ENCODE measurements around the gene PLPPR5.

Gene PLPPR5

GRCh38 chr1:98963064-98963758 lies 41.5 kb downstream of the PLPPR5 start:
- H3K4me1 ChIP-seq (ENCODE audit: control insufficient read depth, insufficient read depth, low read depth, low read length) = no peaks in the 10 kb centered on the region
- no peaks in the 10 kb centered on the region for H3K9me3 ChIP-seq (ENCODE audit: control insufficient read depth, low read length)
- WGBS = 67% methylated on average over 1 of the region's 3 CpGs
- H2BK120ac ChIP-seq (ENCODE audit: low read depth, low read length) = no peak overlapping the region
- no peak overlapping the region for H3K23ac ChIP-seq (ENCODE audit: low read length in 2 of 2)
- no peaks in the 10 kb centered on the region for H3K27me3 ChIP-seq (ENCODE audit: control insufficient read depth in 1 of 2, insufficient read depth in 1 of 2, low read length in 2 of 2)
- H3K4me2 ChIP-seq (ENCODE audit: low read length, poor library complexity, severe bottlenecking) = no peak overlapping the region
- H3K4me3 ChIP-seq (ENCODE audit: insufficient read depth in 1 of 2, low read depth in 1 of 2, low read length in 2 of 2) = no peak overlapping the region
- no peak overlapping the region for H3K4ac ChIP-seq (ENCODE audit: low read depth in 1 of 2, low read length in 2 of 2)
- H3K79me1 ChIP-seq (replicated peaks; ENCODE audit: low read length, poor library complexity, severe bottlenecking) = no peaks in the 10 kb centered on the region
- H3K14ac ChIP-seq (ENCODE audit: low read length in 2 of 2) = no peak overlapping the region
- no peak overlapping the region for H2BK5ac ChIP-seq (ENCODE audit: low read depth, low read length, poor library complexity, severe bottlenecking)
- H3K18ac ChIP-seq (ENCODE audit: low read depth in 1 of 2, low read length in 2 of 2) = no peak overlapping the region
- H3K9ac ChIP-seq (ENCODE audit: low read length) = no peak overlapping the region
- no peak overlapping the region for H2BK15ac ChIP-seq (ENCODE audit: low read depth, poor library complexity, severe bottlenecking)
- H3K36me3 ChIP-seq (ENCODE audit: control insufficient read depth in 1 of 2, insufficient read depth in 2 of 2, low read depth in 1 of 2, low read length in 2 of 2) = no peaks in the 10 kb centered on the region
- peak; percentile 37 for DNase-seq
- H2AK5ac ChIP-seq (ENCODE audit: low read length, severe bottlenecking) = no peak overlapping the region
- no peak overlapping the region for H4K91ac ChIP-seq (ENCODE audit: low read length)
- H2AFZ ChIP-seq (ENCODE audit: low read depth, low read length) = no peak overlapping the region
- no peak overlapping the region for H4K8ac ChIP-seq (ENCODE audit: low read length)
- H3K27ac ChIP-seq (ENCODE audit: low read length, poor library complexity, severe bottlenecking) = no peak overlapping the region
- H2BK12ac ChIP-seq (ENCODE audit: low read length in 2 of 2) = no peak overlapping the region

- no peak overlapping the region for H4K8ac ChIP-seq (ENCODE audit: low read length)
- H4K91ac ChIP-seq (ENCODE audit: low read length) = no peak overlapping the region
- no peak overlapping the region for H2BK15ac ChIP-seq (ENCODE audit: low read depth, poor library complexity, severe bottlenecking)
- H3K27me3 ChIP-seq (ENCODE audit: control insufficient read depth in 1 of 2, insufficient read depth in 1 of 2, low read length in 2 of 2) = no peaks in the 10 kb centered on the region
- no peak overlapping the region for H2AK5ac ChIP-seq (ENCODE audit: low read length, severe bottlenecking)
- no peak overlapping the region for H2AFZ ChIP-seq (ENCODE audit: low read depth, low read length)
- no peaks in the 10 kb centered on the region for H3K4me1 ChIP-seq (ENCODE audit: control insufficient read depth, insufficient read depth, low read depth, low read length)
- H3K4me3 ChIP-seq (ENCODE audit: insufficient read depth in 1 of 2, low read depth in 1 of 2, low read length in 2 of 2) = no peak overlapping the region
- H2BK5ac ChIP-seq (ENCODE audit: low read depth, low read length, poor library complexity, severe bottlenecking) = no peak overlapping the region
- H3K23ac ChIP-seq (ENCODE audit: low read length in 2 of 2) = no peak overlapping the region
- H2BK120ac ChIP-seq (ENCODE audit: low read depth, low read length) = no peak overlapping the region
- no peak overlapping the region for H3K9ac ChIP-seq (ENCODE audit: low read length)
- no peaks in the 10 kb centered on the region for H3K36me3 ChIP-seq (ENCODE audit: control insufficient read depth in 1 of 2, insufficient read depth in 2 of 2, low read depth in 1 of 2, low read length in 2 of 2)
- H3K27ac ChIP-seq (ENCODE audit: low read length, poor library complexity, severe bottlenecking) = no peak overlapping the region
- DNase-seq = peak; percentile 56
- no peak overlapping the region for H3K4me2 ChIP-seq (ENCODE audit: low read length, poor library complexity, severe bottlenecking)
- H3K18ac ChIP-seq (ENCODE audit: low read depth in 1 of 2, low read length in 2 of 2) = no peak overlapping the region
- no peak overlapping the region for H2BK12ac ChIP-seq (ENCODE audit: low read length in 2 of 2)
- H3K79me1 ChIP-seq (replicated peaks; ENCODE audit: low read length, poor library complexity, severe bottlenecking) = no peaks in the 10 kb centered on the region
- no peak overlapping the region for H3K4ac ChIP-seq (ENCODE audit: low read depth in 1 of 2, low read length in 2 of 2)
- no peaks in the 10 kb centered on the region for H3K9me3 ChIP-seq (ENCODE audit: control insufficient read depth, low read length)
- H3K14ac ChIP-seq (ENCODE audit: low read length in 2 of 2) = no peak overlapping the region
Measured at GRCh38 chr1:98962156-98962555, 42.5 kb downstream of the PLPPR5 start.

GRCh38 chr1:98949621-98950020 lies 55.0 kb downstream of the PLPPR5 start:
- no peak overlapping the region for H2BK15ac ChIP-seq (ENCODE audit: low read depth, poor library complexity, severe bottlenecking)
- no peak overlapping the region for H4K8ac ChIP-seq (ENCODE audit: low read length)
- H3K27ac ChIP-seq (ENCODE audit: low read length, poor library complexity, severe bottlenecking) = no peak overlapping the region
- H2AFZ ChIP-seq (ENCODE audit: low read depth, low read length) = no peak overlapping the region
- H3K79me1 ChIP-seq (replicated peaks; ENCODE audit: low read length, poor library complexity, severe bottlenecking) = no peaks in the 10 kb centered on the region
- no peaks in the 10 kb centered on the region for H3K36me3 ChIP-seq (ENCODE audit: control insufficient read depth in 1 of 2, insufficient read depth in 2 of 2, low read depth in 1 of 2, low read length in 2 of 2)
- peak overlapping the region; percentile 38 for H3K9ac ChIP-seq (ENCODE audit: low read length)
- no peak overlapping the region for H3K4me3 ChIP-seq (ENCODE audit: insufficient read depth in 1 of 2, low read depth in 1 of 2, low read length in 2 of 2)
- no peak overlapping the region for H2BK12ac ChIP-seq (ENCODE audit: low read length in 2 of 2)
- no peaks in the 10 kb centered on the region for H3K9me3 ChIP-seq (ENCODE audit: control insufficient read depth, low read length)
- H2BK5ac ChIP-seq (ENCODE audit: low read depth, low read length, poor library complexity, severe bottlenecking) = no peak overlapping the region
- no peak overlapping the region for H4K91ac ChIP-seq (ENCODE audit: low read length)
- no peak overlapping the region for H3K14ac ChIP-seq (ENCODE audit: low read length in 2 of 2)
- no peaks in the 10 kb centered on the region for H3K27me3 ChIP-seq (ENCODE audit: control insufficient read depth in 1 of 2, insufficient read depth in 1 of 2, low read length in 2 of 2)
- no peak overlapping the region for H3K18ac ChIP-seq (ENCODE audit: low read depth in 1 of 2, low read length in 2 of 2)
- H3K23ac ChIP-seq (ENCODE audit: low read length in 2 of 2) = no peak overlapping the region
- H3K4me1 ChIP-seq (ENCODE audit: control insufficient read depth, insufficient read depth, low read depth, low read length) = no peaks in the 10 kb centered on the region
- H3K4ac ChIP-seq (ENCODE audit: low read depth in 1 of 2, low read length in 2 of 2) = no peak overlapping the region
- H2BK120ac ChIP-seq (ENCODE audit: low read depth, low read length) = no peak overlapping the region
- H2AK5ac ChIP-seq (ENCODE audit: low read length, severe bottlenecking) = no peak overlapping the region
- DNase-seq = no peak
- H3K4me2 ChIP-seq (ENCODE audit: low read length, poor library complexity, severe bottlenecking) = no peak overlapping the region

- H3K79me1 ChIP-seq (replicated peaks; ENCODE audit: low read length, poor library complexity, severe bottlenecking) = no peaks in the 10 kb centered on the region
- H3K4ac ChIP-seq (ENCODE audit: low read depth in 1 of 2, low read length in 2 of 2) = no peak overlapping the region
- no peak overlapping the region for H3K4me2 ChIP-seq (ENCODE audit: low read length, poor library complexity, severe bottlenecking)
- H3K4me1 ChIP-seq (ENCODE audit: control insufficient read depth, insufficient read depth, low read depth, low read length) = no peaks in the 10 kb centered on the region
- no peaks in the 10 kb centered on the region for H3K9me3 ChIP-seq (ENCODE audit: control insufficient read depth, low read length)
- no peak overlapping the region for H4K91ac ChIP-seq (ENCODE audit: low read length)
- H3K27me3 ChIP-seq (ENCODE audit: control insufficient read depth in 1 of 2, insufficient read depth in 1 of 2, low read length in 2 of 2) = no peaks in the 10 kb centered on the region
- H4K8ac ChIP-seq (ENCODE audit: low read length) = no peak overlapping the region
- no peak overlapping the region for H2AFZ ChIP-seq (ENCODE audit: low read depth, low read length)
- no CpG with 5 or more reads among the region's 2 CpGs for WGBS
- H2BK5ac ChIP-seq (ENCODE audit: low read depth, low read length, poor library complexity, severe bottlenecking) = no peak overlapping the region
- H3K9ac ChIP-seq (ENCODE audit: low read length) = peak overlapping the region; percentile 38
- H3K23ac ChIP-seq (ENCODE audit: low read length in 2 of 2) = no peak overlapping the region
- DNase-seq = no peak
- no peak overlapping the region for H3K18ac ChIP-seq (ENCODE audit: low read depth in 1 of 2, low read length in 2 of 2)
- H2BK120ac ChIP-seq (ENCODE audit: low read depth, low read length) = no peak overlapping the region
- H2BK12ac ChIP-seq (ENCODE audit: low read length in 2 of 2) = no peak overlapping the region
- H2AK5ac ChIP-seq (ENCODE audit: low read length, severe bottlenecking) = no peak overlapping the region
- no peak overlapping the region for H2BK15ac ChIP-seq (ENCODE audit: low read depth, poor library complexity, severe bottlenecking)
- H3K14ac ChIP-seq (ENCODE audit: low read length in 2 of 2) = no peak overlapping the region
- H3K4me3 ChIP-seq (ENCODE audit: insufficient read depth in 1 of 2, low read depth in 1 of 2, low read length in 2 of 2) = no peak overlapping the region
- no peak overlapping the region for H3K27ac ChIP-seq (ENCODE audit: low read length, poor library complexity, severe bottlenecking)
- no peaks in the 10 kb centered on the region for H3K36me3 ChIP-seq (ENCODE audit: control insufficient read depth in 1 of 2, insufficient read depth in 2 of 2, low read depth in 1 of 2, low read length in 2 of 2)
Measured at GRCh38 chr1:98949166-98949565, 55.5 kb downstream of the PLPPR5 start.

Data from mesenchymal stem cell (in vitro differentiated cells and primary cell).